SK-N-MC (cell line): Measurements from ENCODE around the gene TLE4.

ENCODE experiments used
- EZH2 ChIP-seq: fragments of 200-600 bp; sonication (generic); IDR thresholded peaks from one replicate; pipeline ENCODE4 v1.6.1; 2017; ENCODE audit warnings: antibody characterized with exemption
- POLR2AphosphoS5 ChIP-seq: IDR thresholded peaks from 2 replicates; pipeline ENCODE4 v1.6.1; 2012; ENCODE audit warnings: mild to moderate bottlenecking, low read depth, low read length, borderline replicate concordance

- no peak for TF ChIP-seq EZH2
- TF ChIP-seq POLR2AphosphoS5 = no peak
Observed at GRCh38 chr9:79581794-79582193, 10.0 kb downstream of the TLE4 start.
